Activated CD4-positive, alpha-beta memory T cell treated with anti-CD3 and anti-CD28 coated beads for 36 hours (primary cell): ENCODE data around the gene TMEM69. TPM values are rescaled to one million over a fixed set of nuclear protein-coding genes. Genes with fewer than 3 reads are reported as not detected.
"Not testable (repeated sequence)": the region's sequence is repeated elsewhere in the genome, so short reads cannot be mapped to it uniquely, and the experiment has no call there.

Experiments used
- CTCF ChIA-PET: fragments of 350-600 bp; sonication (Branson Sonifier 250); formaldehyde crosslinking; loops from one replicate; lab custom pipeline; 2021; ENCODE audit warnings: antibody characterized with exemption, inconsistent platforms; lab: Charles Lee
- POLR2A ChIA-PET: fragments of 350-600 bp; sonication (Branson Sonifier 250); formaldehyde crosslinking; loops from one replicate; lab custom pipeline; 2021; ENCODE audit warnings: antibody characterized with exemption; lab: Charles Lee
- DNase-seq: peaks from one replicate; pipeline ENCODE4 v3.0.0-alpha.2; 2020
- H3K27ac Mint-ChIP-seq: one replicate; pipeline ENCODE4 v1.8.0; 2021; ENCODE audit warnings: mixed read lengths
- H3K27me3 Mint-ChIP-seq: one replicate; pipeline ENCODE4 v1.8.0; 2021; ENCODE audit warnings: mixed read lengths
- H3K36me3 Mint-ChIP-seq: one replicate; pipeline ENCODE4 v1.8.0; 2021; ENCODE audit warnings: mixed read lengths
- H3K4me1 Mint-ChIP-seq: one replicate; pipeline ENCODE4 v1.8.0; 2021; ENCODE audit warnings: low read depth, mixed read lengths
- H3K4me3 Mint-ChIP-seq: one replicate; pipeline ENCODE4 v1.8.0; 2021; ENCODE audit warnings: mild to moderate bottlenecking, mixed read lengths
- H3K9me3 Mint-ChIP-seq: one replicate; pipeline ENCODE4 v1.8.0; 2021; ENCODE audit warnings: mixed read lengths
- intact Hi-C: fragments of 100-400 bp; cut with micrococcal nuclease; formaldehyde crosslinking; loops from one replicate; pipeline ENCODE4 v1.15.1; 2023
- total RNA-seq, 2 experiments: library from RNA; stranded (reverse); gene quantifications; one replicate each; pipeline ENCODE4 v1.2.3, GENCODE V29; 2021

TMEM69 gene
- total RNA-seq, 2 experiments from 2014 or later: 34.0 to 34.5 TPM

DNA sequence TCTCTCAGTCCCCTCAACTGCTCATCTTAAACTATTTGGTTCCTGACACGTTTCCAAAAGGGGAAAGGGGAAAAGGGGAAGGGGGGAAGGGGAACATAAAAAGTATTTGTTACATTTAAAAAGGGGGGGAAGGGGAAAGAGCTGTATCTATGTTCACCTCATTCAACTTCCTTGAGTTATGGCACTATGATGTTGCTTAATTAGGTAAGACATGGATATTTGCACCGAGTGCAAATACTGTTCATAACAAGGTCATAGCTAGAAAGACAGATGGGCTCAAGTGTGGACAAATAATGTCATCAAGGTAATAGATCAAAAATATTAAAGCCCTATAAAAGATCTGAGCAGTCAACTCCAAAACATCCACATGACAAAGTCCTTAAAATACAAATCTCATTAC is 27.6 kb upstream of the TMEM69 start:
- H3K27me3 Mint-ChIP-seq: no peaks in the 10 kb centered on the region
- CTCF ChIA-PET: no interaction called here
- H3K9me3 Mint-ChIP-seq: no peaks in the 10 kb centered on the region
- no peak overlapping the region for H3K4me3 Mint-ChIP-seq
- no peak for DNase-seq
- peaks cover 26% of the 10 kb centered on the region for H3K4me1 Mint-ChIP-seq
- H3K27ac Mint-ChIP-seq: no peak overlapping the region
- peaks cover 35% of the 10 kb centered on the region for H3K36me3 Mint-ChIP-seq
- POLR2A ChIA-PET: no interaction called here
- intact Hi-C loops: no loop called here

DNA sequence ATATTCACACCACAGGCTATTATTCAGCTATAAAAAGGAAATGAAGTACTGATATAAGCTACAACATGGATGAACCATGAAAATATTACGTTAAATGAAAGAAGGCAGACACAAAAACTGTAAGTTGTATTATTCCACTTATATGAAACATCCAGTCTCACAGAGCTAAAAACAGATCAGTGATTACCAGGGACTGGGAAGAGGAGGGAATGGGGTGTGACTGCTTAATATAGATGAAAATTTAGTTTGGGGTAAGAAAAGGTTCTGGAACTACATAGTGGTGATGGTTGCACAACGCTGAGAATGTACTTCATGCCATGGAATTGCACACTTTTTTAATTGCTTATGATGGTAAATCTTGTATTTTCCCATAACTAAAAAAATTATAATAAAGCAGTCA is 21.1 kb upstream of the TMEM69 start:
- Mint-ChIP-seq H3K4me1 (peaks cover 50% of the 10 kb centered on the region), H3K9me3 (no peaks in the 10 kb centered on the region), H3K36me3 (peaks cover 7% of the 10 kb centered on the region), H3K27me3 (no peaks in the 10 kb centered on the region), H3K4me3 (no peak overlapping the region), H3K27ac (no peak overlapping the region)
- DNase-seq: no peak
- POLR2A ChIA-PET: no interaction called here
- intact Hi-C loops: no loop called here
- CTCF ChIA-PET: no interaction called here

DNA sequence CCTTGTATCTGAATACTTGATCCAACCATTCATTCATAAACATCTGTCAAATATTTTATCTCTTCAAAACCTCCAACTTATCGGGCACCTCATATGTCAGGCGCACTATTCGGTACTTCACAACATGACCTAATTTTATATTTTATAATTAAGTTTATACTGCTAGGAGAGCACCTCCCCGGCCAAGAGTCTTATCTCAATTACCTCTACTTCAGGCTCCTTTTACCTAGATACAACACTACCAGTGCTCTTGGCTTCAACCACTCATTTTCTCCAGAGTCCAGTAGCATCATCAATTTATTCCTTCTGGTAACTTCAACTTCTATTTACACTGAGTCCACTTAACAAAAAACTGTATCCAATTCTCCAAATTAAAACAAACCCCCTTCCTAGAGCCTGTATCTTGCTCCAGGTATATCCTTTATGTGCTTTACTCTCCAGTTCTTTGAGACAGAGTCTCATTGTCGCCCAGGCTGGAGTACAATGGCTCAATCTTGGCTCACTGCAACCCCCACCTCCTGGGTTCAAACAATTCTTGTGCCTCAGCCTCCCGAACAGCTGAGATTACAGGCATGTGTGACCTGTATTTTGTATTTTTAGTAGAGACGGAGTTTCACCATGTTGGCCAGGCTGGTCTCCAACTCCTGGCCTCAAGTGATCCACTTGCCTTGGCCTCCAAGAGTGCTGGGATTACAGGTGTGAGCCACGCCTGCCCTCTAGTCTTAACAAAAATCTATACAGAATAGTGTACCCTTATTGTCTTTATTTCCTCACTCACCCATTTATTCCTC is 20.5 kb upstream of the TMEM69 start:
- intact Hi-C loops: no loop called here
- no peaks in the 10 kb centered on the region for H3K9me3 Mint-ChIP-seq
- CTCF ChIA-PET: no interaction called here
- peaks cover 51% of the 10 kb centered on the region for H3K4me1 Mint-ChIP-seq
- no peak overlapping the region for H3K27ac Mint-ChIP-seq
- no peak for DNase-seq
- POLR2A ChIA-PET: no interaction called here
- no peak overlapping the region for H3K4me3 Mint-ChIP-seq
- H3K36me3 Mint-ChIP-seq: peaks cover 7% of the 10 kb centered on the region
- H3K27me3 Mint-ChIP-seq: no peaks in the 10 kb centered on the region

DNA sequence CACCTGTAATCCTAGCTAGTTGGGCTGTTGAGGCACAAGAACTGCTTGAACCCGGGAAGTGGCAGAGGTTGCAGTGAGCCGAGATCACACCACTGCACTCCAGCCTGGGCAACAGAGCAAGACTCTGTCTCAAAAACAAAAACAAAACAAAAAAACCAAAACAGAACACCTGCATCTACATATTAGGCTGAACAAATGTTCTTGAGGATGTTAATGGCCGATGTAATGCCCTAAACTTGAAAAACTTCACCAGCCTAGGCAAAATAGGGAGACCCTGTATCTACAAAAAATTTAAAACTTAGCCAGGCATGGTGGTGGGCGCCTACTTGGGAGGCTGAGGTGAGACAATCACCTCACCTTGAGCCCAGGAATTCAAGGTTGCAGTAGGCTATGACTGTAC is 19.5 kb upstream of the TMEM69 start:
- no peak overlapping the region for H3K4me3 Mint-ChIP-seq
- H3K27ac Mint-ChIP-seq: no peak overlapping the region
- ChIA-PET POLR2A (no interaction called here), CTCF (no interaction called here)
- peaks cover 5% of the 10 kb centered on the region for H3K36me3 Mint-ChIP-seq
- H3K4me1 Mint-ChIP-seq: peaks cover 52% of the 10 kb centered on the region
- intact Hi-C loops: no loop called here
- H3K27me3 Mint-ChIP-seq: no peaks in the 10 kb centered on the region
- no peak for DNase-seq
- no peaks in the 10 kb centered on the region for H3K9me3 Mint-ChIP-seq

DNA sequence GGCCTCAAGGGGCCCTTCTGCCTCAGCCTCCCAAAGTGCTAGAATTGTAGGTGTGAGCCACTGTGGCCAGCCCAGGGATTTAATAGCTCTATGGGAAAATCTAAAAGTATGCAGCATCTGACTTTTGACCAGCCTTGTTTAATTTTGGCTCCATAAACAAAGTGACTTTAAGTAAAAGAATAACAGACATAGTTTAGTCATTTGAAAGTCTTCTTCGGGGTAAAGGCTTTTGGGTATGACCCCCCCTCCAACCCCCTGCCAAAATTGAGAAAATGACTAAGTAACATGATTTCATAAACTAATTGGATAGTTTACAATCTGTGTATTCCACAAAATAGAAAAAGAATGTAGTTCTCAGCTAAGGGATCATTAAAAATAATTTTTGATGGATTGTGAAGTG is 18.6 kb upstream of the TMEM69 start:
- H3K27me3 Mint-ChIP-seq: no peaks in the 10 kb centered on the region
- H3K36me3 Mint-ChIP-seq: peaks cover 5% of the 10 kb centered on the region
- peaks cover 57% of the 10 kb centered on the region for H3K4me1 Mint-ChIP-seq
- H3K4me3 Mint-ChIP-seq: no peak overlapping the region
- intact Hi-C loops: no loop called here
- ChIA-PET CTCF (no interaction called here), POLR2A (no interaction called here)
- no peak for DNase-seq
- no peak overlapping the region for H3K27ac Mint-ChIP-seq
- H3K9me3 Mint-ChIP-seq: no peaks in the 10 kb centered on the region

DNA sequence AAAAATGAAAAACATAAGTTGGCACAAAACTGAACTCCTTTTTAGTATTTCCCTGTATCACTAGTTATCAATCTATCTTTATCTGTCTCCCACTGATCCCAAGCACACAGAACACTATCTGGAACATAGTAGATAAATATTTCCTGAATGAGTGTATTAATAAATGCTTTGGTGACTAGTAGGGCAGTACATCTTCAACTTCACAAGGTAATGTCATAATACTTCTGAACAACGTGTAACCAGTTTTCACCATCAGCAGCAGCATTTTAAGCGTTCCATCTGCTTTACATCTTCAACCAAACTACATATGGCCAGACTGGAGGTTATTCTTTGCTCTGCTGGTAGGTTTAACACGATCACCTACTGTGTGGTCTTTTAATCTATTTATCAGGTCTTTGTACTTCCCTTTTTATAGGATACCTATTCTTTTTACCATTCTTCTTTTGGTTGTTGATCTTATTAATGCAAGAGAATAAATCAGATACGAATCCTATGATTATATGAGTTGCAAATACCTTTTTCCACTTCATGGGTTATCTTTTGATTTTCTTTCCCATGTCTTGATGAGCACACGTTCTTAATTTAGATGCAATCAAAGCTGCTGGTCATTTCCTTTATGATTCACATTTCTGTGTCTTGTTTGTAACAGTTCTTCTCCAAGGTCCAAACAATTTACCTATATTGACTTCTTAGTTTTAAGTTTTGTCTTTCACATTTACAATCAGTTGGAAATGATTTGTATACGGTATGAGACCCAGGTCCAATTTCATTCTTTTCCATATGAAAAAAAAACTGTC is 17.9 kb upstream of the TMEM69 start:
- peaks cover 61% of the 10 kb centered on the region for H3K4me1 Mint-ChIP-seq
- POLR2A ChIA-PET: no interaction called here
- no peak for DNase-seq
- no peak overlapping the region for H3K4me3 Mint-ChIP-seq
- H3K9me3 Mint-ChIP-seq: no peaks in the 10 kb centered on the region
- no peak overlapping the region for H3K27ac Mint-ChIP-seq
- intact Hi-C loops: no loop called here
- CTCF ChIA-PET: no interaction called here
- H3K27me3 Mint-ChIP-seq: no peaks in the 10 kb centered on the region
- H3K36me3 Mint-ChIP-seq: peaks cover 4% of the 10 kb centered on the region

DNA sequence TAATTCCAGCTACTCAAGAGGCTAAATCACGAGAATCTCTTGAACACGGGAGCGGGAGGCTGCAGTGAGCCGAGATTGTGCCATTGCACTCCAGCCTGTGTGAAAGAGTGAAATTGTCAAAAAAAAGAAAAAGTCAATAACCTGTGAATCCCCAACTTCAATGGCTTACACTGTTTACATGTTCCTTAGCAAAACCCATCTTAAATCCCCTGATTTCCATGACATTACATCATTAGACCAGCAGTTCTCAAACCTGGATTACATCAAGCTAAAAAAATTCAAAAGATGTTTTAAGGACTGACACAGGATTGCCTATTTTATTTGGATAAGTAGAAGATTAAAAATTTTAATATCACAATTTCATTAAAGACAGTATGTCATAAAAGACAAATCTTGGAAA is 14.0 kb upstream of the TMEM69 start:
- Mint-ChIP-seq H3K4me3 (no peak overlapping the region), H3K27me3 (no peaks in the 10 kb centered on the region), H3K27ac (no peak overlapping the region), H3K9me3 (no peaks in the 10 kb centered on the region), H3K4me1 (peaks cover 67% of the 10 kb centered on the region), H3K36me3 (no peaks in the 10 kb centered on the region)
- CTCF ChIA-PET: interaction anchor here (0.7 to 1.1 kb wide), 2 partner anchors 10 to 12 kb away, joined by 3 to 5 read pairs; partner anchors contain the start of gene GPBP1L1
- intact Hi-C loops: no loop called here
- POLR2A ChIA-PET: no interaction called here
- no peak for DNase-seq

DNA sequence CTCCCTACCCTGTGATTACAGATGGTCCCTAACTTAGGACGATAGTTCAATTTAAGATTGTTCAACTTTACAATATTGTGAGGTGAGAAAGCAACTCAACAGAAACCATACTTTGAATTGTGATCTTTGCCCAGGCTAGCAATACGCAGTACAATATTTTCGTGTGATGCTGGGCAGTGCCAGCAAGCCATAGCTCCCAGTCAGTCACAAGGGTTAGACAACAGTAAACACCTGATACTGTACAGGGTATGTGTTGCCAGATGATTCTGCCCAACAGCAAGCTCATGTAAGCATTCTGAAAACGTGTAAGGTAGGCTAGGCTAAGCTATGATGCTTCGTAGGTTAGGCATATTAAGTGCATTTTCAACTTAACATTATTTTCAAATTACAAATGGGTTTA is 13.5 kb upstream of the TMEM69 start:
- peaks cover 67% of the 10 kb centered on the region for H3K4me1 Mint-ChIP-seq

DNA sequence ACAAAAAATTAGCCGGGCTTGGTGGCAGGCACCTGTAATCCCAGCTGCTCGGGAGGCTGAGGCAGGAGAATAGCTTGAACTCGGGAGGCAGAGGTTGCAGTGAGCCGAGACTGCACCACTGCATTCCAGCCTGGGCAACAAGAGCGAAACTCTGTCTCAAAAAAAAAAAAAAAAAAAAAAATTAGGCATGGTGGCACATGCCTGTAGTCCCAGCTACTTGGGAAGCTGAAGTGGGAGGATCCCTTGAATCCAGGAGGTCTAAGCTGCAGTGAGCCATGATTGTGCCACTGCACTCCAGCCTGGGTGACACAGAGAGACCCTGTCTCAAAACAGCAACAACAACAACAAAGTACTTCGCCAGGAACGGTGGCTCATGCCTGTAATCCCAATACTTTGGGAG is 11.4 kb upstream of the TMEM69 start:
- DNase-seq, H3K27me3 Mint-ChIP-seq, H3K27ac Mint-ChIP-seq, H3K9me3 Mint-ChIP-seq, H3K4me3 Mint-ChIP-seq, intact Hi-C loops, H3K36me3 Mint-ChIP-seq: not testable (repeated sequence)
- ChIA-PET CTCF (interaction anchor here (0.7 to 1.1 kb wide), 2 partner anchors 10 to 360 kb away, joined by 3 read pairs; partner anchors contain the start of gene GPBP1L1), POLR2A (interaction anchor here (1.0 kb wide), 1 partner anchor 10 kb away, joined by 5 read pairs; the partner anchor contains the start of gene GPBP1L1)
- H3K4me1 Mint-ChIP-seq: peaks cover 74% of the 10 kb centered on the region

More for the DNA sequence above, 13.5 kb upstream of the TMEM69 start:
- H3K27ac Mint-ChIP-seq: no peak overlapping the region
- POLR2A ChIA-PET: interaction anchor here (0.5 kb wide), 1 partner anchor 121 kb away, joined by 4 read pairs; no protein-coding TSS in a partner anchor
- DNase-seq: no peak
- no peaks in the 10 kb centered on the region for H3K36me3 Mint-ChIP-seq
- no peaks in the 10 kb centered on the region for H3K27me3 Mint-ChIP-seq
- CTCF ChIA-PET: interaction anchor here (0.7 kb wide), 1 partner anchor 11 kb away, joined by 5 read pairs; the partner anchor contains the start of gene GPBP1L1
- intact Hi-C loops: no loop called here
- no peaks in the 10 kb centered on the region for H3K9me3 Mint-ChIP-seq
- no peak overlapping the region for H3K4me3 Mint-ChIP-seq

DNA sequence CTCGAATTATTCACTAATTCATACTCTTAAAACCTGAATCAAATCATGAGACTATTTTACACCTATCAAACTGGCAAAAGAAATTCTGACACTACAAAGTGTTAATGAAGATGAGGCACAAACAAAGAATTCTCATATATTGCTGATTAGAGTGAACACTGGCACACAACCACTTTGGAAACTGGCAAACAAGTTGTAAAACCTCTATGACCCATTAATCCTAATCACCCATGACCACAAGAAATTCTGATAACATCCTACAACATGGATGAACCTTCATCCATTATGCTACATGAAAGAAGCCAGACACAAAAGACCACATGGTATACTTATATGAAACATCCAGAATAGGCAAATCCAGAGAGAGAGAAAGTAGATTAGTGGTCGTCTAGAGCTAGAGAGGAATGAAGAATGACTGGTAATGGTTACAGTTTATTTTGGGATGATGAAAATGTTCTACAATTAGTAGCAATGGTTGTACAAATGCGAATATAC is 10.2 kb upstream of the TMEM69 start:
- intact Hi-C loops: no loop called here
- Mint-ChIP-seq H3K4me1 (peaks cover 76% of the 10 kb centered on the region), H3K4me3 (no peak overlapping the region), H3K36me3 (no peaks in the 10 kb centered on the region), H3K27ac (no peak overlapping the region), H3K9me3 (no peaks in the 10 kb centered on the region), H3K27me3 (no peaks in the 10 kb centered on the region)
- ChIA-PET CTCF (interaction anchor here (1.4 kb wide), 1 partner anchor 23 kb away, joined by 4 read pairs; no protein-coding TSS in a partner anchor), POLR2A (interaction anchor here (1.0 to 1.2 kb wide), 2 partner anchors 9 to 10 kb away, joined by 3 to 5 read pairs; partner anchors contain the start of genes GPBP1L1 and TMEM69)
- DNase-seq: no peak

DNA sequence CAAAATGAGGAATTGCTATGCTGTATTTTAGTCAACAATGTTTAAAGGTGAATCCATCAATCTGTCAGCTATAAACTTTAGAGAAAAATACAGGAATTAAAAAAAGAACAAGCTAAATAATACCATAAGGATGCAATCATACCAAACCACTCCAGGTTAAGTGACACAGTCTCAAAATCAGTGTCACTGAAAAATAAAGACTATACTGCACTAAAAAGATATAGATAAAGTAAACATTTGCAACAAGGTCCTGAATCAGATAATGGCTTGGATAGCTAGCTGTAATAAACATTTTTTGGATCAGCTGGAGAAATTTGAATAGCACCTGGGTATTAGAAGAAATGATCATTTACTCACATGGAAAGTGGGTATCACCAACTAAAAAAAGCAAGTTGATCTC is 9.5 kb upstream of the TMEM69 start:
- Mint-ChIP-seq H3K27me3 (no peaks in the 10 kb centered on the region), H3K9me3 (no peaks in the 10 kb centered on the region), H3K4me1 (peaks cover 71% of the 10 kb centered on the region), H3K4me3 (no peak overlapping the region), H3K27ac (no peak overlapping the region), H3K36me3 (no peaks in the 10 kb centered on the region)
- ChIA-PET POLR2A (interaction anchor here (1.0 to 1.2 kb wide), 2 partner anchors 8 to 10 kb away, joined by 3 to 5 read pairs; partner anchors contain the start of genes GPBP1L1 and TMEM69), CTCF (interaction anchor here (1.4 kb wide), 1 partner anchor 24 kb away, joined by 4 read pairs; no protein-coding TSS in a partner anchor)
- intact Hi-C loops: no loop called here
- no peak for DNase-seq

DNA sequence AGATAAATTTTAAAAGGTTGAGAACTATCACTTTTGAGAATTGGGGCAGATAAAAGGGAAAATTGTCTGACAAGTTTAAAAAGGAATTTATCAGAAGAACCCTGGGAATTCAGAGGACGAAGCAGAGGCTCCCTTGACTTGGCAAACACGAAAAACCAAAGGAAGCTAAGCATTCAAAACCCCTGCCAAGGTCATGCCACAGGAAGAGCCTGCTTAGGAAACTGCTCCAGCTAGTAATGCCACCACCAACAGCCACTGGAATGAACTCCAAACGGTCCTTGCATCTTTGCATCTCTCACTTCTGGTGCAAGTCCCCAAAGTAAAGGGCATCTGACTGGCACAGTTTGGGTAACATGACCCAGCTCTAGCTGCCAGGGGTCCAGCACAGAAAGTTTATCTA is 8.9 kb upstream of the TMEM69 start:
- no peaks in the 10 kb centered on the region for H3K9me3 Mint-ChIP-seq
- ChIA-PET CTCF (no interaction called here), POLR2A (interaction anchor here (0.7 kb wide), 1 partner anchor 23 kb away, joined by 3 read pairs; no protein-coding TSS in a partner anchor)
- H3K4me1 Mint-ChIP-seq: peaks cover 71% of the 10 kb centered on the region
- intact Hi-C loops: no loop called here
- no peaks in the 10 kb centered on the region for H3K27me3 Mint-ChIP-seq
- no peaks in the 10 kb centered on the region for H3K36me3 Mint-ChIP-seq
- no peak for DNase-seq
- H3K27ac Mint-ChIP-seq: no peak overlapping the region
- no peak overlapping the region for H3K4me3 Mint-ChIP-seq
